T-cell (primary cell): ENCODE measurements around the gene VSX2. TPM values are rescaled to one million over a fixed set of nuclear protein-coding genes. Genes with fewer than 3 reads are reported as not detected.

Source experiments
- ATAC-seq, 4 experiments: fragments of 200-7000 bp in 3 of 4; fragments of 150-1000 bp in 1 of 4; cut with Tn5 transposase; replicated peaks in 1 of 4; 1 replicate in 3 of 4; 2 replicates in 1 of 4; pipeline ENCODE4 v1.10.0; 2021; ENCODE audit warnings: moderate library complexity in 3 of 4, mild to moderate bottlenecking in 2 of 4, moderate number of reproducible peaks in 1 of 4
- CTCF ChIA-PET, 2 donors: fragments of 300-600 bp; sonication (Branson Sonifier 250); formaldehyde crosslinking; loops; one replicate each; lab custom pipeline; 2022; ENCODE audit warnings: antibody characterized with exemption in 2 of 2; lab: Charles Lee
- POLR2A ChIA-PET, 2 donors: fragments of 300-600 bp; sonication (Branson Sonifier 250); formaldehyde crosslinking; loops; one replicate each; lab custom pipeline; 2022; ENCODE audit warnings: antibody characterized with exemption in 2 of 2; lab: Charles Lee
- DNase-seq, 35 experiments: peaks; one replicate each; pipeline versions ENCODE4 v3.0.0 to v3.0.0-alpha.2; 2013 to 2023
- H3K27ac ChIP-seq: one replicate; pipeline ENCODE4 v1.5.1; 2013; ENCODE audit warnings: low read length
- H3K27me3 ChIP-seq, 2 experiments: replicated peaks in 1 of 2; 1 replicate in 1 of 2; 2 replicates in 1 of 2; pipeline versions ENCODE4 v1.6.1 to v1.7.0; 2013; ENCODE audit warnings: low read length in 1 of 2, mixed read lengths in 1 of 2; ENCODE audit not compliant: control insufficient read depth in 2 of 2, insufficient read depth in 2 of 2; ENCODE audit errors: extremely low read depth in 1 of 2
- H3K36me3 ChIP-seq, 2 donors: 1 replicate in 1 of 2; 2 replicates in 1 of 2; pipeline versions ENCODE4 v1.6.1 to v1.7.0; 2013; ENCODE audit warnings: low read length in 1 of 2; ENCODE audit not compliant: control insufficient read depth in 2 of 2, insufficient read depth in 1 of 2; ENCODE audit errors: extremely low read depth in 1 of 2
- H3K4me1 ChIP-seq, 2 experiments: 1 replicate in 1 of 2; 2 replicates in 1 of 2; pipeline versions ENCODE4 v1.6.1 to v1.7.0; 2013; ENCODE audit warnings: low read length in 2 of 2, mixed read lengths in 1 of 2; ENCODE audit not compliant: insufficient read depth in 2 of 2, control insufficient read depth in 1 of 2; ENCODE audit errors: extremely low read depth in 1 of 2
- H3K4me3 ChIP-seq, 2 donors: 1 replicate in 1 of 2; 2 replicates in 1 of 2; pipeline versions ENCODE4 v1.5.1 to v1.7.0; 2013; ENCODE audit warnings: mild to moderate bottlenecking in 2 of 2, low read length in 1 of 2, moderate library complexity in 1 of 2; ENCODE audit not compliant: control insufficient read depth in 1 of 2; ENCODE audit errors: extremely low read depth in 1 of 2
- H3K9me3 ChIP-seq: 2 replicates; pipeline ENCODE4 v1.7.0; 2013
- H3K27ac Mint-ChIP-seq, 2 donors: one replicate each; pipeline ENCODE4 v1.8.0; 2020 to 2021; ENCODE audit warnings: mild to moderate bottlenecking in 2 of 2, mixed read lengths in 2 of 2
- H3K27me3 Mint-ChIP-seq, 2 donors: one replicate each; pipeline ENCODE4 v1.8.0; 2021 to 2022; ENCODE audit warnings: mixed read lengths in 2 of 2
- H3K36me3 Mint-ChIP-seq: one replicate; pipeline ENCODE4 v1.8.0; 2021; ENCODE audit warnings: mixed read lengths
- H3K4me1 Mint-ChIP-seq, 3 donors: one replicate each; pipeline ENCODE4 v1.8.0; 2020 to 2022; ENCODE audit warnings: mixed read lengths in 3 of 3, mild to moderate bottlenecking in 1 of 3
- H3K4me3 Mint-ChIP-seq, 3 donors: one replicate each; pipeline ENCODE4 v1.8.0; 2020 to 2022; ENCODE audit warnings: mild to moderate bottlenecking in 3 of 3, mixed read lengths in 3 of 3, moderate library complexity in 3 of 3
- H3K9me3 Mint-ChIP-seq, 3 donors: one replicate each; pipeline ENCODE4 v1.8.0; 2020 to 2022; ENCODE audit warnings: mixed read lengths in 3 of 3
- WGBS: methylation state at CpG from one replicate; pipeline ENCODE4 v1.1.5; 2013; ENCODE audit warnings: missing lambda C conversion rate; ENCODE audit not compliant: insufficient coverage; 5-methylcytosine and 5-hydroxymethylcytosine counted together
- total RNA-seq, 35 experiments: library from RNA in 6 of 35; stranded (reverse) in 6 of 35; fragments of 120-200 nt in 1 of 35; gene quantifications; one replicate each; pipeline versions ENCODE4 v1.2.1 to v1.2.4 and lab custom pipeline; 2013 to 2026

VSX2 gene
- total RNA-seq, 5 donors from 2014 or later (not counting 1 experiment from before 2014, with no cell fraction given), result not detected

DNA sequence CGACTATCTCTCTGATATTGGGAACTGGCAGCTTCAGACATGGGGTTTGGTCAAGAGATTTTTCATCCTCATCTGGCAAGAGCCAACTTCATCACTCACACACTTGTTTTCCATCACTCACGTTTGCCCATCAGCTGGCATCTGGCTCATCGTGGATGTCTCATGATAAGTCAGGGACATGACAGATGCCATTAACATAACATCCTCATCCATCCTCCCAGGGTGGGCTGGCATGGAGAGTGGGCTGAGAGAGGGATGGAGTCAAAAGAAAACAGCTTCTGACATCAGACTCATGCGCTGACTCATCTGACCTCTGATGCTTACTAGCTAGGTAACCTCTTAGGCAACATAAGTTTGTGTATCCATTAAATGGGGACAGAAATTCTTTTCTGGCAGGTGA is 1.8 kb upstream of the VSX2 start:
- H3K4me1 ChIP-seq, result peaks cover 4 to 25% of the 10 kb centered on the region in 2 experiments
- H3K27me3 ChIP-seq, result peaks cover 13 to 73% of the 10 kb centered on the region in 2 experiments
- no peak overlapping the region for H3K4me3 Mint-ChIP-seq
- H3K36me3 ChIP-seq, result no peaks in the 10 kb centered on the region
- H3K27ac Mint-ChIP-seq, result no peak overlapping the region
- DNase-seq, result no peak
- ChIA-PET POLR2A (no interaction called here), CTCF (interaction anchor here in 1 of 2 donors (0.7 kb wide), 1 partner anchor 199 kb away, joined by 3 read pairs; no protein-coding TSS in a partner anchor)
- no peak overlapping the region for H3K4me3 ChIP-seq
- no peak for ATAC-seq
- H3K27me3 Mint-ChIP-seq, result peaks cover 45 to 77% of the 10 kb centered on the region in 2 donors
- H3K9me3 ChIP-seq, result no peaks in the 10 kb centered on the region
- no CpG with 5 or more reads among the region's 4 CpGs for WGBS
- H3K27ac ChIP-seq, result no peak overlapping the region
- H3K4me1 Mint-ChIP-seq, result peaks cover 15 to 25% (median 17%) of the 10 kb centered on the region in 3 donors
- H3K36me3 Mint-ChIP-seq, result no peaks in the 10 kb centered on the region
- H3K9me3 Mint-ChIP-seq, result peaks cover 0 to under 1% (median 0%) of the 10 kb centered on the region in 3 donors

- CTCF ChIA-PET, result no interaction called here
- H3K36me3 Mint-ChIP-seq, result no peaks in the 10 kb centered on the region
- WGBS, result 9% methylated on average over 94 of the region's 94 CpGs
- peaks cover 25 to 83% of the 10 kb centered on the region in 2 experiments for H3K27me3 ChIP-seq
- POLR2A ChIA-PET, result no interaction called here
- H3K36me3 ChIP-seq, result no peaks in the 10 kb centered on the region
- peaks cover 65 to 85% of the 10 kb centered on the region in 2 donors for H3K27me3 Mint-ChIP-seq
- no peak overlapping the region for H3K27ac ChIP-seq
- DNase-seq, result no peak
- H3K9me3 Mint-ChIP-seq, result no peaks in the 10 kb centered on the region
- no peak overlapping the region for H3K27ac Mint-ChIP-seq
- ATAC-seq, result peak in 1 of 4 experiments; percentile 20
- H3K4me1 Mint-ChIP-seq, result peaks cover 16 to 31% (median 19%) of the 10 kb centered on the region in 3 donors
- peaks cover 4 to 25% of the 10 kb centered on the region in 2 experiments for H3K4me1 ChIP-seq
- no peaks in the 10 kb centered on the region for H3K9me3 ChIP-seq
- peak overlapping the region; percentile 17 to 78 for H3K4me3 ChIP-seq
- H3K4me3 Mint-ChIP-seq, result peak overlapping the region; percentile 50 to 74 (median 51)
These were observed 872 bp downstream of the VSX2 start for GRCh38 chr14:74239848-74240793.

- Histone ChIP-seq H3K27ac (no peak overlapping the region), H3K4me1 (peaks cover 4 to 25% of the 10 kb centered on the region in 2 experiments), H3K4me3 (peak overlapping the region; percentile 19 to 78), H3K9me3 (no peaks in the 10 kb centered on the region), H3K27me3 (peaks cover 25 to 92% of the 10 kb centered on the region in 2 experiments), H3K36me3 (no peaks in the 10 kb centered on the region)
- DNase-seq, result no peak
- 2% methylated on average over 78 of the region's 80 CpGs for WGBS
- H3K27me3 Mint-ChIP-seq, result peaks cover 68 to 88% of the 10 kb centered on the region in 2 donors
- H3K4me3 Mint-ChIP-seq, result peak overlapping the region; percentile 60 to 74 (median 66)
- no peaks in the 10 kb centered on the region for H3K36me3 Mint-ChIP-seq
- no peak overlapping the region for H3K27ac Mint-ChIP-seq
- peak; percentile 26 to 50 (median 44) for ATAC-seq
- no peaks in the 10 kb centered on the region for H3K9me3 Mint-ChIP-seq
- CTCF ChIA-PET, result no interaction called here
- POLR2A ChIA-PET, result no interaction called here
- H3K4me1 Mint-ChIP-seq, result peaks cover 16 to 31% (median 19%) of the 10 kb centered on the region in 3 donors
These were observed 1.8 kb downstream of the VSX2 start for GRCh38 chr14:74240794-74241651.

DNA sequence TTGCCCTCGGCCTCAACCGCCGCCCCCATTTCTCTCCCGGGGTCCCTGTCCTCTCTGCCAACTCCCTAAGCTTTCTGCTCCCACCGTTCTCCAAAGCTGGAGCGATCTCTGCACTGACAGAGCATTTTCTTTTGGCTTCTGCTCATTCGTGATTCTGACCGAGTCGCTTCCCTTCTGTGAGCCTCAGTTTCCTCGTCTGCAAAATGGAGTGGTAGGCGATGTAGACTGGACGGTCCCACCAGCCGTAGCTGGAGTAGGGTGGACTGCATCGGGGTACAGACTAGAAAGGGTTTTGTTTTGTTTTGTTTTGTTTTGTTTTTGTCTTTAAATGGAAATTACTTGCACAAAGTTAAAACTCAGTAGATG is 2.4 kb downstream of the VSX2 start:
- H3K4me1 ChIP-seq, result peaks cover 4 to 25% of the 10 kb centered on the region in 2 experiments
- DNase-seq (no peak), ATAC-seq (no peak)
- H3K9me3 Mint-ChIP-seq, result no peaks in the 10 kb centered on the region
- peaks cover 26 to 95% of the 10 kb centered on the region in 2 experiments for H3K27me3 ChIP-seq
- H3K36me3 Mint-ChIP-seq, result no peaks in the 10 kb centered on the region
- ChIA-PET CTCF (no interaction called here), POLR2A (no interaction called here)
- no peak overlapping the region for H3K27ac Mint-ChIP-seq
- H3K4me1 Mint-ChIP-seq, result peaks cover 16 to 31% (median 19%) of the 10 kb centered on the region in 3 donors
- no peaks in the 10 kb centered on the region for H3K36me3 ChIP-seq
- peak overlapping the region; percentile 60 to 74 (median 66) for H3K4me3 Mint-ChIP-seq
- WGBS, result 11% methylated on average over 6 of the region's 14 CpGs
- no peaks in the 10 kb centered on the region for H3K9me3 ChIP-seq
- peak overlapping the region in 1 of 2 donors; percentile 78 for H3K4me3 ChIP-seq
- peaks cover 71 to 90% of the 10 kb centered on the region in 2 donors for H3K27me3 Mint-ChIP-seq
- H3K27ac ChIP-seq, result no peak overlapping the region

DNA sequence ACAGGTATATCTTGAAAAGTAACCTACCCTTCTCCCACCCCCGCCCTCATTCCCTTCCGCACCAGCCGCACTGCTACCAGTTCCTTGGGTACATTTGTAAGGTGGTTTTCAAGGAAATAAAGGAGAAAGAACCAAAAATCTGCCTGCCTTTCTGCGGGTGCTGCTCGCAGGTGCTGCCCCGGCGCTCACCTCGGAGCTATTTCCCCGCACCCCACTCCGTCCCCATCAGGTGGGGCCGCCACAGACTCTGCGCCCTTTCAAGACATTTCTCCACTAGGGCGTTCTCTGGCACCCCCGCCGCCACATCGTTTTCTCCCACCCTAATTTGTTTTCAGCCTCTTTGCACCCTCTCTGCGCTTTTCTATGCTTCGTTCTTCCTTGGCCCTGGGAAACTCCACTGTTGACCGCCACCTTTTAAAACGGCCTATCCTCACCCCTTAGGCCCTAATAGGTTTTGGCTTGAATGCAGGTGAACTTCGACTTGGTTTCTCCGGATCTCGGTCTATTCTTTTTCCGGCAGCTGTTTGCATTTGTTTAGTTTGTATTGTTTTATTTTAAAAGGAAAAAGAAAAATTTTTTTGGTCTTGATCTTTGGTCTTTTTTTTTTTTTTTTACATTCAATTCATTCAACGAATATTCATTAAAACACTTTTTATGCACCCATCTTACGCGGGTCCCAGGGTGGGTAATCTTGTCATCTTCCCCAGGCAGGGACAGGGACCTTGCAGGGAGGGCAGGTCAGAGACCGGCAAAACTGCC is 3.0 kb downstream of the VSX2 start:
- H3K4me1 Mint-ChIP-seq, result peaks cover 16 to 31% (median 19%) of the 10 kb centered on the region in 3 donors
- H3K27me3 ChIP-seq, result peaks cover 30 to 96% of the 10 kb centered on the region in 2 experiments
- H3K27ac ChIP-seq, result no peak overlapping the region
- CTCF ChIA-PET, result no interaction called here
- H3K4me1 ChIP-seq, result peaks cover 4 to 25% of the 10 kb centered on the region in 2 experiments
- no peak for DNase-seq
- no peak for ATAC-seq
- peaks cover 75 to 90% of the 10 kb centered on the region in 2 donors for H3K27me3 Mint-ChIP-seq
- no peaks in the 10 kb centered on the region for H3K9me3 ChIP-seq
- no peaks in the 10 kb centered on the region for H3K36me3 ChIP-seq
- H3K9me3 Mint-ChIP-seq, result no peaks in the 10 kb centered on the region
- no peaks in the 10 kb centered on the region for H3K36me3 Mint-ChIP-seq
- 11% methylated on average over 18 of the region's 28 CpGs for WGBS
- H3K27ac Mint-ChIP-seq, result no peak overlapping the region
- H3K4me3 Mint-ChIP-seq, result peak overlapping the region; percentile 53 to 74 (median 60)
- H3K4me3 ChIP-seq, result no peak overlapping the region
- POLR2A ChIA-PET, result interaction anchor here in 1 of 2 donors (0.6 kb wide), 1 partner anchor 778 kb away, joined by 3 read pairs; no protein-coding TSS in a partner anchor
